ENCODE measurements around the gene APOL2.
"Not testable (repeated sequence)": the region's sequence is repeated elsewhere in the genome, so short reads cannot be mapped to it uniquely, and the experiment has no call there.

The APOL2 gene

GRCh38 chr22:36233796-36234195 lies 5.5 kb downstream of the APOL2 start:
- Histone ChIP-seq H3K27me3 (ENCODE audit: control insufficient read depth, insufficient read depth, low read length) (no peaks in the 10 kb centered on the region), H3K36me3 (ENCODE audit: control insufficient read depth, insufficient read depth, low read length) (peaks cover 13% of the 10 kb centered on the region), H3K27ac (ENCODE audit: low read depth, low read length) (no peak overlapping the region), H3K9ac (ENCODE audit: low read length) (no peak overlapping the region), H3K4me1 (ENCODE audit: control insufficient read depth, insufficient read depth, low read length) (peaks cover 24% of the 10 kb centered on the region), H3K4me3 (ENCODE audit: low read length) (no peak overlapping the region)

GRCh38 chr22:36232715-36233401 lies 6.5 kb downstream of the APOL2 start:
- peaks cover 17% of the 10 kb centered on the region for H3K4me1 ChIP-seq (ENCODE audit: control insufficient read depth, insufficient read depth, low read length)
- H3K9ac ChIP-seq (ENCODE audit: low read length), result no peak overlapping the region
- H3K27ac ChIP-seq (ENCODE audit: low read depth, low read length), result no peak overlapping the region
- no peak overlapping the region for H3K4me3 ChIP-seq (ENCODE audit: low read length)
- no peaks in the 10 kb centered on the region for H3K27me3 ChIP-seq (ENCODE audit: control insufficient read depth, insufficient read depth, low read length)
- peaks cover 19% of the 10 kb centered on the region for H3K36me3 ChIP-seq (ENCODE audit: control insufficient read depth, insufficient read depth, low read length)

DNA sequence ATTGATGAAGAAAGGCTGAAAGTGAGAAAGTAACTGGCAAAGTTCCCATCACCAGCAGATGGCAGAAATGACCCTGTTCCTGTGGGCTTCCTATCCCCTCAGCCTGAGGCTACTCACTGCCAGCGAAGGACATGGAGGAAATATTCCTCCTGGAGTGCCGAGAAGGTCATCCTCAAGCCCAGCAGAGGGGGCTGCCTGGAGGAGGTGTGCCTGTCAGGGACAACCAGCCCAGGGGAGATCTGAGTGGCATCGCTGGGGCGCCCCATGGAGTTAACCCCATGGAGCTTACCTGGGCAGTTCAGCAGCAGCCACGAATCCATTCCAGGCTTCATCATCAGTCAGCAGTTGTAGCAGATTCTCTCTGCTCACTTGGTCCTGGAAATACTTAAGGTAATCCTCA lies 8.3 kb downstream of the APOL2 start:
- H3K4me3 ChIP-seq (ENCODE audit: low read length); H3K4me1 ChIP-seq (ENCODE audit: control insufficient read depth, insufficient read depth, low read length); H3K27me3 ChIP-seq (ENCODE audit: control insufficient read depth, insufficient read depth, low read length); H3K9ac ChIP-seq (ENCODE audit: low read length); H3K27ac ChIP-seq (ENCODE audit: low read depth, low read length): not testable (repeated sequence)
- H3K36me3 ChIP-seq (ENCODE audit: control insufficient read depth, insufficient read depth, low read length), result peaks cover 25% of the 10 kb centered on the region

GRCh38 chr22:36229649-36230048 lies 9.7 kb downstream of the APOL2 start:
- H3K27ac ChIP-seq (ENCODE audit: low read depth, low read length); H3K9ac ChIP-seq (ENCODE audit: low read length); H3K4me3 ChIP-seq (ENCODE audit: low read length); H3K27me3 ChIP-seq (ENCODE audit: control insufficient read depth, insufficient read depth, low read length); H3K4me1 ChIP-seq (ENCODE audit: control insufficient read depth, insufficient read depth, low read length): not testable (repeated sequence)
- H3K36me3 ChIP-seq (ENCODE audit: control insufficient read depth, insufficient read depth, low read length), result peaks cover 25% of the 10 kb centered on the region

GRCh38 chr22:36228944-36229343 lies 10.4 kb downstream of the APOL2 start:
- Histone ChIP-seq H3K36me3 (ENCODE audit: control insufficient read depth, insufficient read depth, low read length) (peaks cover 25% of the 10 kb centered on the region), H3K4me3 (ENCODE audit: low read length) (no peak overlapping the region), H3K4me1 (ENCODE audit: control insufficient read depth, insufficient read depth, low read length) (no peaks in the 10 kb centered on the region), H3K27ac (ENCODE audit: low read depth, low read length) (no peak overlapping the region), H3K27me3 (ENCODE audit: control insufficient read depth, insufficient read depth, low read length) (no peaks in the 10 kb centered on the region), H3K9ac (ENCODE audit: low read length) (no peak overlapping the region)

- H3K27me3 ChIP-seq (ENCODE audit: control insufficient read depth, insufficient read depth, low read length); H3K27ac ChIP-seq (ENCODE audit: low read depth, low read length): not testable (repeated sequence)
- H3K36me3 ChIP-seq (ENCODE audit: control insufficient read depth, insufficient read depth, low read length), result peaks cover 25% of the 10 kb centered on the region
Observed at GRCh38 chr22:36228369-36228768, 11.0 kb downstream of the APOL2 start.

DNA sequence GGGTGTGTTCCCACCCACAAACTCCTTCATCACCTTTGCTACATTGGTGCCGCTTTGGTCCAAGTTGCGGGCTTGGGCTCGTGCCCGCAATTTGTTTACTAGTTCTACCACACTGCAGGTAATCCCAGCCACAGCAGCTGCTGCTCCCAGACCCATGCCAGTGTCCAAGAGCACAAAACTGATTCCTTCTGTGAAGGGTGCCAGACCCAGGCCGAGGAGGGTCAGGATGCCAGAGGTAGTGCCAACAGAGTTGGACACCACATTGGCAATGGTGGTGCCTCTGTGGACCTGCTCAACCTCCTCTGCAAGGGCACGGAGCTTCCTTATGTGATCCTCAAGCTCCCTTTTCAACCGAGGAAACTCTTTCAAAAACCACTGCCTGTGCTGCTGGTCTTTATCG lies 11.5 kb downstream of the APOL2 start:
- no peak overlapping the region for H3K27ac ChIP-seq (ENCODE audit: low read depth, low read length)
- H3K4me1 ChIP-seq (ENCODE audit: control insufficient read depth, insufficient read depth, low read length), result no peaks in the 10 kb centered on the region
- H3K27me3 ChIP-seq (ENCODE audit: control insufficient read depth, insufficient read depth, low read length), result no peaks in the 10 kb centered on the region
- no peak overlapping the region for H3K4me3 ChIP-seq (ENCODE audit: low read length)
- no peak overlapping the region for H3K9ac ChIP-seq (ENCODE audit: low read length)
- peaks cover 22% of the 10 kb centered on the region for H3K36me3 ChIP-seq (ENCODE audit: control insufficient read depth, insufficient read depth, low read length)

More at GRCh38 chr22:36228369-36228768, 11.0 kb downstream of the APOL2 start:
- not testable (repeated sequence) for H3K4me1 ChIP-seq (ENCODE audit: control insufficient read depth, insufficient read depth, low read length); H3K9ac ChIP-seq (ENCODE audit: low read length); H3K4me3 ChIP-seq (ENCODE audit: low read length)

DNA sequence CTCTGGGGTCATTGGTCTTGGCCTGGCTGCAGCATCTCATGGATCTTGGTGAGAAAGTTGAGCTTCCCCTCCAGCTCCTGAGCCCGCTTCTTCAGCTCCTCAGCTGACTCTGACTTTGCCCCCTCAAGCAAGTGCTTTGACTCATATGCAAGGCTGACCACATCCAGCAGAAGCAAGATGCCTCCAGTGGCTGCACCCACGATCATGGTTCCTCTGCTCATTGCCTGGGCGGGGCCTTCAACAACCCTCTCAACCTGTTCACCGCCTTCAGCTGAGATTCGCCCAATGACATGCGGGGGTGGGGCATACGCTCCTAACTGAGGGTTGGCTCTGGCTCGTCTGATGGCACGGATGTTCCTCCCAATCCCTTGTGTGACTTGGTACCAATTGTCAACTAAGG lies 11.9 kb downstream of the APOL2 start:
- H3K27me3 ChIP-seq (ENCODE audit: control insufficient read depth, insufficient read depth, low read length), result no peaks in the 10 kb centered on the region
- H3K36me3 ChIP-seq (ENCODE audit: control insufficient read depth, insufficient read depth, low read length), result peaks cover 18% of the 10 kb centered on the region
- no peaks in the 10 kb centered on the region for H3K4me1 ChIP-seq (ENCODE audit: control insufficient read depth, insufficient read depth, low read length)
- H3K4me3 ChIP-seq (ENCODE audit: low read length), result no peak overlapping the region
- H3K9ac ChIP-seq (ENCODE audit: low read length), result no peak overlapping the region
- H3K27ac ChIP-seq (ENCODE audit: low read depth, low read length), result no peak overlapping the region

GRCh38 chr22:36226189-36226588 lies 13.1 kb downstream of the APOL2 start:
- peaks cover 14% of the 10 kb centered on the region for H3K36me3 ChIP-seq (ENCODE audit: control insufficient read depth, insufficient read depth, low read length)
- no peak overlapping the region for H3K4me3 ChIP-seq (ENCODE audit: low read length)

DNA sequence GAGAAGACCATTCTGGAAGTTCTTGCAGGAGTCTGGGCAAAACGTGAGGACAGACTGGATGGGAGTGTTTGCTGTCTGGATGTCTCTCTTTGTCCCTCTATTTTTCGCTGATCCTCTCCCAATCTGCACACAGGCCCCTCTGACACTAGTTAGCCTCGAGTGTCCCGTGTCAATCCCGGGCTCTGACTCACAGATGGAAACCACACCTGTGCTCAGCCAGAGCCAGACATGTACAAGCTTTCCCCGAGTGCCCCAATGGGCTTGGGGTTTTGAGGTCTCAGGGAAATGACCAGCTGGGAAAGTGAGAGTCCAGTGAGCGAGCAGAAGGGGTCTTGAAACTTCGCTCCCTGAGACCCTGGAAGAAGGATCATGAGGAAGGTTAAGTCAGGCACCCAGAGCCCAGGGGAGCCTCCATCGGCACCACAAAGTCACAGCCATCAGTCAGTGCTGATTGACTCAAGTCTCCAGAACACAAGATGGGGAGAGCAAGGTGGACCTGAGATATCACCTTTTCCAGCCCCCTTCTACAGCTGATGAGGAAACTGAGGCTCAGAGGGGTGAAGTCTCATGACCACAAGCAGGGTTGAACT lies 13.9 kb downstream of the APOL2 start:
- no peak overlapping the region for H3K9ac ChIP-seq (ENCODE audit: low read length)
- H3K36me3 ChIP-seq (ENCODE audit: control insufficient read depth, insufficient read depth, low read length), result peaks cover 14% of the 10 kb centered on the region
- no peak overlapping the region for H3K27ac ChIP-seq (ENCODE audit: low read depth, low read length)
- no peak overlapping the region for H3K4me3 ChIP-seq (ENCODE audit: low read length)
- no peaks in the 10 kb centered on the region for H3K27me3 ChIP-seq (ENCODE audit: control insufficient read depth, insufficient read depth, low read length)
- no peaks in the 10 kb centered on the region for H3K4me1 ChIP-seq (ENCODE audit: control insufficient read depth, insufficient read depth, low read length)

More at GRCh38 chr22:36226189-36226588, 13.1 kb downstream of the APOL2 start:
- no peaks in the 10 kb centered on the region for H3K4me1 ChIP-seq (ENCODE audit: control insufficient read depth, insufficient read depth, low read length)
- no peaks in the 10 kb centered on the region for H3K27me3 ChIP-seq (ENCODE audit: control insufficient read depth, insufficient read depth, low read length)
- H3K27ac ChIP-seq (ENCODE audit: low read depth, low read length), result no peak overlapping the region
- H3K9ac ChIP-seq (ENCODE audit: low read length), result no peak overlapping the region

GRCh38 chr22:36224245-36224644 lies 15.1 kb downstream of the APOL2 start:
- peaks cover 14% of the 10 kb centered on the region for H3K36me3 ChIP-seq (ENCODE audit: control insufficient read depth, insufficient read depth, low read length)
- no peaks in the 10 kb centered on the region for H3K27me3 ChIP-seq (ENCODE audit: control insufficient read depth, insufficient read depth, low read length)
- no peak overlapping the region for H3K4me3 ChIP-seq (ENCODE audit: low read length)
- no peaks in the 10 kb centered on the region for H3K4me1 ChIP-seq (ENCODE audit: control insufficient read depth, insufficient read depth, low read length)
- no peak overlapping the region for H3K9ac ChIP-seq (ENCODE audit: low read length)
- no peak overlapping the region for H3K27ac ChIP-seq (ENCODE audit: low read depth, low read length)

DNA sequence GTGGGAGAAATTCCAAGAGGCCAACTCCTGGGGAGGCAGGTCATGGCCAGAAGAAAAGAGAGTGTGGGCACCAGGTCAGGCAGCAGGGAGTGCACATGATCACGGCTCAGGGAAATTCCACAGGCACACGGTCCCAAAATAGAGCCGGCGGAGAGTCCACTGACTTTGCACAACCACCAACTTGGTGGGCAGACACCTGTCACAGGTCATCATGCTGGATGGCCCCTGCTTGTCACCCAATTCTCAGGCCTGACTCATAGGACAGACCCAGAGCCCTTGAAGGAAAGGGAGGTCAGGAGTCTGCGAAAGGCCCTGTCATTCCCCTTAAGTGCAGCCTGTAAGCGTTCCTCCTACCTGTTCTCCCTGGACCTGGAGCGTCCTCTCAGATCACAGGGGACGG lies 15.8 kb downstream of the APOL2 start:
- Histone ChIP-seq H3K27ac (ENCODE audit: low read depth, low read length) (no peak overlapping the region), H3K36me3 (ENCODE audit: control insufficient read depth, insufficient read depth, low read length) (peaks cover 9% of the 10 kb centered on the region), H3K4me1 (ENCODE audit: control insufficient read depth, insufficient read depth, low read length) (no peaks in the 10 kb centered on the region), H3K4me3 (ENCODE audit: low read length) (no peak overlapping the region), H3K27me3 (ENCODE audit: control insufficient read depth, insufficient read depth, low read length) (no peaks in the 10 kb centered on the region), H3K9ac (ENCODE audit: low read length) (no peak overlapping the region)

- Histone ChIP-seq H3K4me1 (ENCODE audit: control insufficient read depth, insufficient read depth, low read length) (no peaks in the 10 kb centered on the region), H3K27ac (ENCODE audit: low read depth, low read length) (no peak overlapping the region), H3K36me3 (ENCODE audit: control insufficient read depth, insufficient read depth, low read length) (peaks cover 7% of the 10 kb centered on the region), H3K27me3 (ENCODE audit: control insufficient read depth, insufficient read depth, low read length) (no peaks in the 10 kb centered on the region), H3K9ac (ENCODE audit: low read length) (no peak overlapping the region), H3K4me3 (ENCODE audit: low read length) (no peak overlapping the region)
Observed at GRCh38 chr22:36222887-36223450, 16.4 kb downstream of the APOL2 start.

Data from rectal smooth muscle tissue (tissue), 1 donor.